C1 segment of cervical spinal cord (tissue), 14 donors: ENCODE data around the gene RPP14.
A peak's percentile ranks its signal among the peaks of the same experiment; 100 is the strongest.
"Not testable (repeated sequence)": the region's sequence is repeated elsewhere in the genome, so short reads cannot be mapped to it uniquely, and the experiment has no call there.

ENCODE experiments used
- DNase-seq, 14 donors: peaks; one replicate each; lab custom pipeline; 2025; lab: John Stamatoyannopoulos, UW

Gene RPP14

GRCh38 chr3:58305882-58306711 is at the start of gene RPP14, which contains the start of gene HTD2:
RPP14 (plus strand) TSS chr3:58306245; CDS start chr3:58310330, 4,085 bp downstream.
HTD2 (plus strand) TSS chr3:58306520; CDS start chr3:58317614, 11,094 bp downstream.
- peak; percentile 92 to 100 (median 98) for DNase-seq

- DNase-seq = no peak
Observed at GRCh38 chr3:58256511-58256910, 49.5 kb upstream of the RPP14 start.

GRCh38 chr3:58258392-58259055 is 47.5 kb upstream of the RPP14 start:
- DNase-seq = no peak

GRCh38 chr3:58260261-58260731 is 45.7 kb upstream of the RPP14 start:
- peak in 5 of 14 donors; percentile 28 to 93 (median 34) for DNase-seq

GRCh38 chr3:58260733-58261132 is 45.3 kb upstream of the RPP14 start:
- peak in 2 of 14 donors; percentile 35 to 93 for DNase-seq

GRCh38 chr3:58261954-58262666 is 43.9 kb upstream of the RPP14 start:
- no peak for DNase-seq

GRCh38 chr3:58266577-58266976 is 39.5 kb upstream of the RPP14 start:
- peak in 1 of 14 donors; percentile 76 for DNase-seq

GRCh38 chr3:58267543-58267942 is 38.5 kb upstream of the RPP14 start:
- not testable (repeated sequence) for DNase-seq

GRCh38 chr3:58269356-58269755 is 36.7 kb upstream of the RPP14 start:
- DNase-seq = no peak

- no peak for DNase-seq
Observed at GRCh38 chr3:58270485-58270884, 35.6 kb upstream of the RPP14 start.

GRCh38 chr3:58271901-58272501 is 34.0 kb upstream of the RPP14 start:
- no peak for DNase-seq

- no peak for DNase-seq
Observed at GRCh38 chr3:58272891-58273290, 33.2 kb upstream of the RPP14 start.

GRCh38 chr3:58273362-58273761 is 32.7 kb upstream of the RPP14 start:
- not testable (repeated sequence) for DNase-seq

- DNase-seq = no peak
Observed at GRCh38 chr3:58274027-58274614, 31.9 kb upstream of the RPP14 start.

- DNase-seq = no peak
Observed at GRCh38 chr3:58281069-58281468, 25.0 kb upstream of the RPP14 start.

GRCh38 chr3:58285334-58285733 is 20.7 kb upstream of the RPP14 start:
- DNase-seq = no peak

GRCh38 chr3:58287354-58287753 is 18.7 kb upstream of the RPP14 start:
- DNase-seq = peak in 12 of 14 donors; percentile 9 to 65 (median 50)

- peak in 6 of 14 donors; percentile 15 to 82 (median 20) for DNase-seq
Observed at GRCh38 chr3:58288011-58288728, 17.9 kb upstream of the RPP14 start.

- DNase-seq = not testable (repeated sequence)
Observed at GRCh38 chr3:58288964-58289613, 17.0 kb upstream of the RPP14 start.

GRCh38 chr3:58290446-58290845 is 15.6 kb upstream of the RPP14 start:
- DNase-seq = not testable (repeated sequence)
